Placental pericyte (primary cell): Measurements from ENCODE around the gene NYAP2. TPM values are rescaled to one million over a fixed set of nuclear protein-coding genes. Genes with fewer than 3 reads are reported as not detected.

ENCODE experiments used
- small RNA-seq: library from RNA; depleted of rRNA; stranded (forward); fragments of <200 nt; gene quantifications from one replicate; pipeline ENCODE3, GENCODE V24; 2012; ENCODE audit warnings: low replicate concordance
- total RNA-seq: library from RNA; depleted of rRNA; stranded (reverse); fragments of >200 nt; gene quantifications from 2 replicates; pipeline ENCODE4 v1.2.3, GENCODE V29; 2012

Gene NYAP2
- total RNA-seq = under 0.01 TPM in 1 of 2 replicates, not detected in the other

GRCh38 chr2:225399504-225399903 is at the start of gene NYAP2:
NYAP2 (plus strand) TSS chr2:225399710; CDS start chr2:225408881, 9,171 bp downstream.

Small RNA genes within 50 kb of the gene (small RNA-seq; reads per million reads assigned to genes)
- gene AC016717.1 = not detected
